Esophagus muscularis mucosa (tissue), 4 donors: ENCODE data around the gene CPSF4.
A peak's percentile ranks its signal among the peaks of the same experiment; 100 is the strongest.

Experiments used
- CTCF ChIP-seq, 3 experiments: fragments of 200-600 bp in 2 of 3; fragments of 450-650 bp in 1 of 3; sonication (generic) in 2 of 3; IDR thresholded peaks; one replicate each; pipeline ENCODE4 v1.5.1; 2017 to 2019; ENCODE audit warnings: antibody characterized with exemption in 3 of 3, mild to moderate bottlenecking in 2 of 3, moderate library complexity in 1 of 3
- EP300 ChIP-seq: sonication (generic); formaldehyde crosslinking; IDR thresholded peaks from one replicate; pipeline ENCODE4 v1.6.1; 2017; ENCODE audit warnings: antibody characterized with exemption
- POLR2AphosphoS5 ChIP-seq, 2 donors: sonication (generic); formaldehyde crosslinking; IDR thresholded peaks; one replicate each; pipeline ENCODE4 v1.6.1; 2017; ENCODE audit warnings: antibody characterized with exemption in 2 of 2

GRCh38 chr7:99459087-99459486 lies 20.3 kb downstream of the CPSF4 start:
- TF ChIP-seq CTCF (IDR thresholded peaks at IDR 0.05): peak in 1 of 3 experiments; percentile 9
- TF ChIP-seq POLR2AphosphoS5 (IDR thresholded peaks at IDR 0.05): no peak
- no peak for TF ChIP-seq EP300
